C4-2B (cell line): Measurements from ENCODE around the gene ARHGEF4.

ENCODE experiments used
- H3K27ac ChIP-seq: fragments of 450-650 bp; 2 replicates; pipeline ENCODE4 v1.5.1; 2017
- CTCF ChIP-seq: fragments of 450-650 bp; conservative IDR thresholded peaks from 2 replicates; pipeline ENCODE4 v1.5.1; 2017; ENCODE audit warnings: mild to moderate bottlenecking
- ZFX ChIP-seq: fragments of 450-650 bp; IDR thresholded peaks from 2 replicates; pipeline ENCODE4 v1.6.1; 2017

Gene ARHGEF4

GRCh38 chr2:130872741-130873125 is 36.0 kb downstream of the ARHGEF4 start:
- no peak for TF ChIP-seq CTCF
- TF ChIP-seq ZFX: no peak
- H3K27ac ChIP-seq: no peak overlapping the region

GRCh38 chr2:130873700-130874346 is 37.1 kb downstream of the ARHGEF4 start:
- H3K27ac ChIP-seq: no peak overlapping the region
- TF ChIP-seq ZFX (no peak), CTCF (peak; percentile 76)

GRCh38 chr2:130874512-130874911 is 37.8 kb downstream of the ARHGEF4 start:
- no peak overlapping the region for H3K27ac ChIP-seq
- TF ChIP-seq CTCF (no peak), ZFX (no peak)

GRCh38 chr2:130875935-130876334 is 39.2 kb downstream of the ARHGEF4 start:
- H3K27ac ChIP-seq: no peak overlapping the region
- TF ChIP-seq CTCF (no peak), ZFX (no peak)

- no peak overlapping the region for H3K27ac ChIP-seq
- TF ChIP-seq ZFX (no peak), CTCF (no peak)
Observed at GRCh38 chr2:130877258-130877657, 40.5 kb downstream of the ARHGEF4 start.

- H3K27ac ChIP-seq: no peak overlapping the region
- TF ChIP-seq CTCF (no peak), ZFX (no peak)
Observed at GRCh38 chr2:130878316-130878715, 41.6 kb downstream of the ARHGEF4 start.

- H3K27ac ChIP-seq: no peak overlapping the region
- no peak for TF ChIP-seq CTCF
- TF ChIP-seq ZFX: no peak
Observed at GRCh38 chr2:130878933-130879332, 42.2 kb downstream of the ARHGEF4 start.
